Measurements from ENCODE around the gene NOLC1. TPM values are rescaled to one million over a fixed set of nuclear protein-coding genes. Genes with fewer than 3 reads are reported as not detected.

The NOLC1 gene
- total and polyA plus RNA-seq, 2 of the 13 experiments (the other 11 are each of a cell fraction or from before 2014, with no cell fraction given): 50.6 to 81.0 TPM

- Histone ChIP-seq H3K36me3 (replicated peaks in 1 of 2; ENCODE audit: control insufficient read depth in 1 of 2, insufficient read depth in 2 of 2, low read length in 2 of 2) (no peaks in the 10 kb centered on the region), H3K9ac (ENCODE audit: insufficient read depth, low read depth, low read length) (no peak overlapping the region), H2AFZ (ENCODE audit: low read length) (no peak overlapping the region), H3K4me1 (ENCODE audit: insufficient read depth, low read length) (peaks cover 38% of the 10 kb centered on the region), H3K4me3 (replicated peaks in 1 of 3; ENCODE audit: insufficient read depth in 1 of 3, low read depth in 2 of 3, low read length in 3 of 3) (no peak overlapping the region), H3K27me3 (ENCODE audit: control insufficient read depth in 1 of 2, insufficient read depth in 2 of 2, low read length in 2 of 2) (peaks cover 0 to 7% of the 10 kb centered on the region in 2 experiments; a peak in 2 of 5 replicates), H3K27ac (ENCODE audit: extremely low read length, insufficient read depth, low read length) (no peak overlapping the region), H4K20me1 (ENCODE audit: insufficient read depth, low read length) (no peaks in the 10 kb centered on the region), H3K9me3 (ENCODE audit: low read length) (no peaks in the 10 kb centered on the region), H3K79me2 (ENCODE audit: insufficient read depth, low read length) (no peaks in the 10 kb centered on the region), H3K4me2 (ENCODE audit: low read depth, low read length) (no peak overlapping the region)
- FAIRE-seq (no peak), DNase-seq (ENCODE audit: low spot score) (no peak), ATAC-seq (no peak)
- in situ Hi-C loops (cut with HindIII; ENCODE audit: extremely low pct_ligation_motif_present, low pct_unique_long_range_greater_than_20kb) (no loop called here), intact Hi-C loops (cut with micrococcal nuclease; ENCODE audit: unreplicated experiment) (no loop called here)
- 85% methylated on average over 3 of the region's 3 CpGs for WGBS (ENCODE audit: low lambda C conversion rate)
- CTCF ChIA-PET (ENCODE audit: low intra/inter-chr PET ratio, low total read pairs): no interaction called here
- TF ChIP-seq DDIT3 (CRISPR knock-in tag; IDR thresholded peaks at IDR 0.05) (no peak), ZC3H4 (CRISPR knock-in tag; IDR thresholded peaks at IDR 0.05; ENCODE audit: borderline replicate concordance) (no peak), POLR2AphosphoS5 (IDR thresholded peaks at IDR 0.05; ENCODE audit: low read depth, low read length) (no peak), RBFOX2 (IDR thresholded peaks at IDR 0.05; ENCODE audit: low read depth, low read length) (no peak), ZBTB49 (CRISPR knock-in tag; IDR thresholded peaks at IDR 0.05; ENCODE audit: borderline replicate concordance) (no peak), MAF1 (CRISPR knock-in tag; IDR thresholded peaks at IDR 0.05; ENCODE audit: borderline replicate concordance) (no peak), ZNF724P (CRISPR knock-in tag; IDR thresholded peaks at IDR 0.05; ENCODE audit: borderline replicate concordance) (no peak), PRDM15 (CRISPR knock-in tag; IDR thresholded peaks at IDR 0.05) (no peak), ZZZ3 (CRISPR knock-in tag; IDR thresholded peaks at IDR 0.05; ENCODE audit: borderline replicate concordance) (no peak), ATF3 (CRISPR knock-in tag; IDR thresholded peaks at IDR 0.05) (no peak), DRAP1 (CRISPR knock-in tag; IDR thresholded peaks at IDR 0.05) (no peak), RFX5 (IDR thresholded peaks at IDR 0.05; ENCODE audit: low read depth, low read length) (no peak)
- POLR2A ChIA-PET: no interaction called here
- no TSS peak for BruUV-seq (replicated peaks)
Measured at GRCh38 chr10:102123223-102123622, 29.0 kb upstream of the NOLC1 start.

Measured in HepG2 (cell line).